ACC112 (cell line): ENCODE measurements around the gene DRC1.
A peak's percentile ranks its signal among the peaks of the same experiment; 100 is the strongest.

Source experiments
- H2AFZ ChIP-seq: fragments of 200-600 bp; sonication (generic); one replicate; pipeline ENCODE4 v1.6.0; 2017; ENCODE audit warnings: antibody characterized with exemption, low read length; ENCODE audit not compliant: unreplicated experiment
- H3K27ac ChIP-seq: fragments of 200-600 bp; sonication (generic); 2 replicates; pipeline ENCODE4 v1.5.1; 2014; ENCODE audit warnings: low read depth, mild to moderate bottlenecking, antibody characterized with exemption, low read length, moderate library complexity
- H3K27me3 ChIP-seq: fragments of 200-600 bp; sonication (generic); 2 replicates; pipeline ENCODE4 v1.6.1; 2014; ENCODE audit warnings: mild to moderate bottlenecking, antibody characterized with exemption, low read length, moderate library complexity, mixed read lengths; ENCODE audit not compliant: insufficient read depth
- H3K36me3 ChIP-seq: fragments of 200-600 bp; sonication (generic); 2 replicates; pipeline ENCODE4 v1.6.1; 2016; ENCODE audit warnings: mild to moderate bottlenecking, antibody characterized with exemption, low read length, moderate library complexity, mixed read lengths; ENCODE audit not compliant: insufficient read depth
- H3K4me1 ChIP-seq: fragments of 200-600 bp; sonication (generic); one replicate; pipeline ENCODE4 v1.6.1; 2016; ENCODE audit warnings: low read length, mixed read lengths; ENCODE audit not compliant: insufficient read depth, unreplicated experiment, control insufficient read depth
- H3K4me3 ChIP-seq: fragments of 200-600 bp; sonication (generic); 2 replicates; pipeline ENCODE4 v1.5.1; 2014; ENCODE audit warnings: mild to moderate bottlenecking, low read depth, low read length
- H3K79me2 ChIP-seq: fragments of 200-600 bp; sonication (generic); one replicate; pipeline ENCODE4 v1.6.0; 2016; ENCODE audit warnings: low read length; ENCODE audit not compliant: control insufficient read depth, unreplicated experiment, insufficient read depth

DRC1 gene

DNA sequence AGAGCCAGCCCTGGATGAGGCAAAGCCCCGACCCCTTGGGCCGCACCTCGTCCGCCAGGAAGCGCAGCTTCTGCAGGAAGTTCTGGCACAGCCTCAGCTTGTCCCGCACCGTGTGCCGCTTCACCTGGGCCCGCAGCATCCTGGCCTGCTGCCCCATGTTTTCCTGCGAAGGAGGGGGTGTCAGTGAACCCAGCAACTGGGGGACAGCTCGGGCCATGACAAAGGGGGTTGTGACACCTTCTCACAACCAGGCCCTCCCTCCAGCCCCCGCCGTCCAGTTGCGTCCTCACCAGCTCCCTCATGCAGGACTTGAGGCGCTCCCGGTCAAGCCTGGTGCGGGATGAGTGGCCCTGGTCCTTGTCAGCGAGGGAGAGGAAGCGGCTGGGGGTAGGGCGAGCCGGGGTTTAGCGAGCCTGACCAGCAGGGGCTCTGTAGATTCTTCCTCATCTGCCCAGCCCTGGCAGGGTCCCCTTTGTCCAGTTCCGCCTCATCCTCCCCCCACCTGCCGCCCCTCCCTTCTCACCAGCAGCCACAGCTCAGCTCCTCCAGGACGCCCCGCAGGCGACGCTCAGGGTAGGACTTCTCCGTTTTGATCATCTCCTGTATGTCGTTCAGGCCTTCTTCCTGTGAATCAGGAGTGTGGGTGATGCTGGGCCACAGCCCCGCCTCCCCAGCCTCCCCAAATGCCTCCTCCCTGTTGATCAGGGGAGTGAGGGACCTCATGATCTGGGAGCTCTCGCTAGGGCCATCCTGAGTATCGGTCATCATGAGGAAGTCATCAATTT lies 75.6 kb downstream of the DRC1 start:
- Histone ChIP-seq H3K27ac (peak overlapping the region; percentile 39; the same call in 1 of the 2 replicates), H3K79me2 (no peaks in the 10 kb centered on the region), H3K4me3 (no peak overlapping the region), H2AFZ (no peak overlapping the region), H3K36me3 (no peaks in the 10 kb centered on the region), H3K4me1 (peaks cover 11% of the 10 kb centered on the region), H3K27me3 (no peaks in the 10 kb centered on the region)

DNA sequence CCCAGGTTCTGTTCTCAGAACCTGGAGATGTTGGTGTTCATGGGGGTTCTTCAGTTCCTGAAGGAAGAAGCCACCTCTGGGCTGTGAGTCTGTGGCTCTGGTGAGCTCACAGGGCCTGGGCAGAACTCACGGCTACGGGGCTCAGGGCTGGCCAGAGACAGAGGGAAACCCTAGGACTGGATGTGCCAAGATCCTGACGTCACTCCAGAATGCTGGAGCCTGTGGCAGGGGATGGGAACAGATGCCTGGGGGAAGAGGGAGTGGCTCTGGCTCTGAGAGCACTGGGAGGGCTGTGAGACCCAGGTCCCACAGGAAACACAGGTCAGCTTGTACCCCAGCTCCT lies 76.2 kb downstream of the DRC1 start, which contains the start of gene OTOF:
Gene OTOF, minus strand, starts transcription at position 214 of the 343 bp plus-strand sequence.
- Histone ChIP-seq H3K79me2 (no peaks in the 10 kb centered on the region), H2AFZ (peak within 1 kb of the TSS; percentile 8), H3K4me1 (peaks cover 11% of the 10 kb centered on the region), H3K27me3 (no peaks in the 10 kb centered on the region), H3K36me3 (no peaks in the 10 kb centered on the region), H3K4me3 (no peak within 1 kb of the TSS), H3K27ac (peak within 1 kb of the TSS; percentile 39; the same call in 1 of the 2 replicates)

DNA sequence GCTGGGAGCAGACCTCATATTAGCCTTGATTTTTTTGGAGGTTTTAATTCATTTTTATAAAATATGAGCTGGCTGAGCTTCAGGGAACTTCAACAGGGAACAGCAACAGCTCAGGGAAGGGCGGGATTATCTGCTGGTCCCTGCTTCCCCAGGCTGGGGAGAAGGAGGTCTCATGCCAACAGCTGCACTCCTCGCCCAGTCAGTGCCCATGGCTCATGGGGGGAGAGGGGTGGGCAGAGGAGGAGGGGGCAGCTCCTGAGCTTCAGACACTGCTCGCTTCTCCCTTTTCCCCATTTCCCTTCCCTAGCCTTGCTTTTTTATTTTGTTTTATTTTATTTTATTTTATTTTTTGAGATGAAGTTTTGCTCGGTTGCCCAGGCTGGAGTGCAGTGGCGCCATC lies 76.6 kb downstream of the DRC1 start:
- peak overlapping the region; percentile 39; the same call in 1 of the 2 replicates for H3K27ac ChIP-seq
- H3K79me2 ChIP-seq, result no peaks in the 10 kb centered on the region
- H3K4me3 ChIP-seq, result no peak overlapping the region
- H3K36me3 ChIP-seq, result no peaks in the 10 kb centered on the region
- 0 out of 2 replicates have a peak, but pooled peaks cover 1% of the 10 kb centered on the region for H3K27me3 ChIP-seq
- peak overlapping the region; percentile 8 for H2AFZ ChIP-seq
- peaks cover 11% of the 10 kb centered on the region for H3K4me1 ChIP-seq

DNA sequence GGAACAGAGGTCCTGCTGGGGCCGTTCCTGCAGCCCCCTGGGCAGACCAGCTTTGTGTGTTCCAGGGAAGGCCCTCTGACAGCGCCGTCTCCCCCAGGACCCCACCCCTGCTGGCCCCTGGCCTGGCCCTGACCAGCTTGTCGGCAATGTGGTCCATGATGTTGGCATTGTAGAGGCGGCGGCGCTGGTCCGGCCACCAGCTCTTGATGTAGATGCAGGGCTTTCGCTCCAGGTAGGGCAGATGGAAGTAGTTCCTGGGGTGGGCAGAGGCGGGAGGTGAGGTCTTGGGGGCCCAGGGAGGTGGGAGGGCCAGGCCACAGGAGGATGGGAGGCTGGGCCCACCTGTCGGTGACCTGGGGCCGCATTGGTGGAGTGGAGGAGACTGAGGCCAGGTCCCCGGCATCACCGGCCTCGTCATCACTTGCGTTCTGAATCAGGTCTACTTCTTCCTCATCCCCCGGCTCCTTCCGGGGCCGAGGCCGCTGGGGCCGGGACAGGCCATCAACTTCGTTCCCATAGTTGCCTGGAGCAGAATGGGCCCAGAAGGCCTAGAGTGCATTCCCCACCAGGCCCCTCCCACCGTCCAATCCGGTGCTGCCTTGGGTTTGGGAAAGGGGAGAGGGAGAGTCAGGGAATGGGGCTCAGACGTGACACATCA lies 77.5 kb downstream of the DRC1 start:
- Histone ChIP-seq H3K79me2 (no peaks in the 10 kb centered on the region), H2AFZ (no peak overlapping the region), H3K4me1 (peaks cover 11% of the 10 kb centered on the region), H3K27ac (no peak overlapping the region), H3K27me3 (peaks cover 6% of the 10 kb centered on the region; the same call in 1 of the 2 replicates), H3K36me3 (no peaks in the 10 kb centered on the region), H3K4me3 (no peak overlapping the region)

DNA sequence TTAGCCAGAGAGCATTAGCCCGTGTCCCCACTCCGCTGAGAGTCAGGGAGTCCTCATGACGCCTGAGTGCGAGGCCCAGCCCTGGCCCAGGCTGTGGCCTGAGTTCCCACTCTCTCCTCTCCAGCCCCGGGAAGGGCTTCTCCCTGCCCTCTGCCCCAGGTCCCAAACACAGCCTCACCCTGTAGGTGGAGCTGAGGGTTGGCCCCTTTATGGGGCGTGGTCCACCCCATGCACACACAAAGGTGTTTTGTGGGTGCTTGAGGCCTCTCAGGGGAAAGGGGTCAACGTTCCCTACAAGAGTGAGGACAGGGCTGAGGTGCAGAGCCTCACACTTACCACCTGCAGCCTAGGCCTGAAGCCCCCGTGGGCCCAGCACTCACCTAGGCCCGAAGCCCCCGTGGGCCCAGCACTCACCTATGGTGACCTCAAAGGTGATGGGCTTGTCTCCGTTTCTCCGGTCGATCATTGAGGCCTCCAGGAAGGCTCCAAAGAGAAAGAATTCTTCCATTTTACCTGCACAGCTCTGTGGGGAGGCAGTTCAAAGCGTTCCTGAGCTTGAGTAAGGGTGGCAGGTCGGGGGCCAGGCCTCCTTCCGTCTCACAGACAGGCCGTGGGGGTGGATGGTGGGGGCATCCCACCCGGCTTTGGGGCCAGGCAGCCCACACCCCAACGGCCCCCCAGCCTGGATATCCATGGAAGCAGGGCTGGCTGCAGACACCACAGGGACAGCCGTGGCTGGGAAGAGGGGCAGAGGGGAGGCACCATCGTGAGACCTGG lies 78.3 kb downstream of the DRC1 start:
- Histone ChIP-seq H3K4me1 (peaks cover 11% of the 10 kb centered on the region), H3K4me3 (no peak overlapping the region), H3K27ac (no peak overlapping the region), H3K36me3 (no peaks in the 10 kb centered on the region), H3K27me3 (peaks cover 6% of the 10 kb centered on the region; the same call in 1 of the 2 replicates), H2AFZ (no peak overlapping the region), H3K79me2 (no peaks in the 10 kb centered on the region)

DNA sequence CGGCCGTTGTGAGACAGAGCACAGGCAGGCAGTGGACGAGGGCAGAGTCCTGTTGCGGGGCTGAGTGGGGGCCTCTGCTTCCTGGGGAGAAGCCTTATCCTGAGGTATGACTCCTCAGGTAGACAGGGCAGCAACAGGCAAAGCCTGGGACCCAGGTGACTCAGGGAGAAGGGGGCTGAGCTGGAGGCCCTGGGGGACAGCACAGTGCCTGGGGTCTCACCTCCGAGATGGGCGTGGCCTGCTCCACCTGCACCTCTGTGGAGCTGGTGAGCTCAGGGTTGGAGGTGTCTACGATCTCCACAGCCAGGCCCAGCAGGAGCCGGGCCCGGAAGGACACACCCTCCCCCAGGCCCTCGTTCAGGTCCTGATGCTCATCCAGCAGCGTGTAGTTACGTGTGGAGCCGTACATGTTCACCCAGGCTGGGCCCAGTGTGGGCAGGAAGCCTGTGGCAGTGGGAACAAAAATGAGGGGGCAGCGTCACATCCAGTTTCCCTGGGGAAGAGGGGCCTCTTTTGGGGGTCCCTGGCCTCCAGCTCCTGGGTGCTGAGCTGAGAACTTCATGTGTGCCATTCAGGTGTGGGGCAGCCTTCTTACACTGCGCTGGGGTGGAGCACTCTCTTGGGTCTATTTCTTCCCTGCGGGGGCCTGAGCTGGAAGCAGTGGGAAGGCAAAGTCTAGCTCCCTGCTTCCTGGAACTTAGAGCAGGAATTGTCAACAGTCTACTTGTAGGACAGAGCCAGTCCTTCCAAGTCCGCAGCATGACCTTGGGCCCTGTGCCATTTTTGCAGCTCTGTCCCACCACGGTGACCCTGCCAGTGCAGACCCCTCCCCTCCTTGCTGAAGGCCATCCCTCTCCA lies 79.1 kb downstream of the DRC1 start:
- Histone ChIP-seq H3K36me3 (no peaks in the 10 kb centered on the region), H3K27ac (no peak overlapping the region)

DNA sequence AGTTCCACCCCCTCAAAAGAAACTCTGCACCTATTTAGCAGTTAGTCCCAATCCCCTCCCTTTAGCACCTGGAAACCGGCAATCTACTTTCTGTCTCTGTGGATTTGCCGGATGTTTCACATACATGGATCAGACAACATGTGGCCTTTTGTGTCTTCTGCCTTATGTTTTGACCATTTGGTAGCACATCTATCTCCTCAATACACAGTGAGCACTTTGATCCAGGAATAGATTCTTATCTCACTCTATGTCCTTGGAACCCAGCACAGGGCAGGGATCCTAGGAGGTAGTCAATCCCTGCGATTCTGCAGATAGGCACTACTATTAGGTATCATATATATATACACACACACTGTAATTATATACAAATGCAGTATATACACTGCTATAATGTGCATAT lies 80.0 kb downstream of the DRC1 start:
- no peaks in the 10 kb centered on the region for H3K36me3 ChIP-seq
- H3K27me3 ChIP-seq, result peaks cover 10% of the 10 kb centered on the region; the same call in 1 of the 2 replicates
- no peak overlapping the region for H2AFZ ChIP-seq
- H3K27ac ChIP-seq, result no peak overlapping the region
- H3K4me1 ChIP-seq, result peaks cover 11% of the 10 kb centered on the region
- H3K79me2 ChIP-seq, result no peaks in the 10 kb centered on the region
- H3K4me3 ChIP-seq, result no peak overlapping the region

More for the DNA sequence above, 79.1 kb downstream of the DRC1 start:
- Histone ChIP-seq H3K4me1 (peaks cover 11% of the 10 kb centered on the region), H3K79me2 (no peaks in the 10 kb centered on the region), H2AFZ (no peak overlapping the region), H3K27me3 (peaks cover 10% of the 10 kb centered on the region; the same call in 1 of the 2 replicates), H3K4me3 (no peak overlapping the region)

DNA sequence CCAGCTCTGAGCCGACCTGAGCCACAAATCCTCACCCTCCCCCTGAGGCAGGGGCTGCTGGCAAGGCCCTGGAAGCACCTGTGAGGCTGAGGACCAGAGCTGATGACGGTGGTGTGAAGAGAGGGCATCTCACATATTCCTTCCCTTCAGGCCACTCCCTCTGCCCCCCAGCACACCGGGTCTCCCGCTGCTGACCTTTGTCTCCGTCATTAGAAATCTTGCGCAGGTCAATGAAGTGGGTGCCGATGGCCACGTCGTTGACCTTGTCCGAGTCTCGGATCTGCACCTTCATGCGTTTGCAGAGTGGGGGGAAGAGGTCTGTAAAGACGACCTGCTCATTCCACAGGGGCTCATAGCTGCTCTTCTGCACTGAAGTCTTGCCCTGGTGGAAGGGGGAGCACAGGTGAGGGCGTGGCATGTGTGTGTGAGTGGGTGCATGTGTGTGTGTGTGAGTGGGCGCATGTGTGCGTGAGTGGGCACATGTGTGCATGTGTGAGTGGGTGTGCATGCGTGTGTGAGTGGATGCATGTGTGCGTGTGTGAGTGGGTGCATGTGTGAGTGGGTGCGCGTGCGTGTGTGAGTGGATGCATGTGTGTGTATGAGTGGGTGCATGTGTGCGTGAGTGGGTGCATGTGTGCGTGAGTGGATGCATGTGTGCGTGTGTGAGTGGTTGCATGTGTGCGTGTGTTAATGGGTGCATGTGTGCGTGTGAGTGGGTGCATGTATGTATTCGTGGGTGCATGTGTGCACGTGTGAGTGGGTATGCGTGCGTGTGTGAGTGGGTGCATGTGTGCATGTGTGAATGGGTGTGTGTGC lies 80.7 kb downstream of the DRC1 start:
- Histone ChIP-seq H3K27ac (no peak overlapping the region), H3K4me3 (no peak overlapping the region), H3K4me1 (peaks cover 8% of the 10 kb centered on the region), H2AFZ (no peak overlapping the region), H3K27me3 (peaks cover 10% of the 10 kb centered on the region; the same call in 1 of the 2 replicates), H3K79me2 (no peaks in the 10 kb centered on the region), H3K36me3 (no peaks in the 10 kb centered on the region)

DNA sequence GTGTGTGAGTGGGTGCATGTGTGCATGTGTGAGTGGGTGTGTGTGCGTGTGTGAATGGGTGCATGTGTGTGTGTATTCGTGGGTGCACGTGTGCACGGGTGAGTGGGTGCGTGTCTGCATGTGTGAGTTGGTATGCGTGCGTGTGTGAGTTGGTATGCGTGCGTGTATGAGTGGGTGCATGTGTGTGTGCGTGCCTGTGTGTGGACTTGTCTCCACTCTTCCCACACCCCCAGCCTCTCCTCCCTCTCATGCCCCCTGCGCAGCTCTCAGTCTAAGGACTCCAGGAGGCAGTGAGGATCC lies 81.3 kb downstream of the DRC1 start:
- Histone ChIP-seq H3K4me3 (no peak overlapping the region), H3K27ac (no peak overlapping the region), H3K27me3 (peaks cover 10% of the 10 kb centered on the region; the same call in 1 of the 2 replicates), H3K79me2 (no peaks in the 10 kb centered on the region), H2AFZ (no peak overlapping the region), H3K36me3 (no peaks in the 10 kb centered on the region), H3K4me1 (peaks cover 4% of the 10 kb centered on the region)
